SH-SY5Y (cell line): Measurements from ENCODE around the gene ABCG5.

Source experiments
- GATA2 ChIP-seq: IDR thresholded peaks from 2 replicates; pipeline ENCODE4 v1.6.1; 2011; ENCODE audit warnings: mild to moderate bottlenecking, low read depth, low read length
- GATA3 ChIP-seq: IDR thresholded peaks from 2 replicates; pipeline ENCODE4 v1.6.1; 2011; ENCODE audit warnings: low read depth, mild to moderate bottlenecking, low read length, moderate library complexity

DNA sequence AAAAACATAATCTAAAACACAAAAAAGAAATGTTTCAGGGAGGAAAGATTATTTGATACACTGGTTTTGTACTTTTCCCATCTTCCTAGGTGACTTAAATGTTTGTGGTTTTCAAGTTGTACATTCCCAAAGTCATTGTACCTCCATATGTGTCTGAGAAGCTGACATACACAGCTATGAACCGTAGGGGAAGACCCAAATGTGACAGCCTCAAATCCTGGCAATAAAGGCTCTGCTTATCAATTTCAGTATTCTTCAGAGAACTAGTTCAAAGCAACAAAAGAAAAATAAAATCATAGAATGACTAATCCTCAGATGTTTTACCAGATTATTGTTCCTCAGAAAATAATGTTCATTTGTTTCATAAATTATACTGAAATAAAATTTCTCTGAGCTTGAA lies 62.3 kb downstream of the ABCG5 start:
- no peak for TF ChIP-seq GATA3
- TF ChIP-seq GATA2: no peak
